HL-60 (cell line): Measurements from ENCODE around the gene ZNF277.

ENCODE experiments used
- DNase-seq, 2 experiments: peaks; one replicate each; pipeline ENCODE4 v3.0.0-alpha.2; 2010 to 2020; ENCODE audit warnings: low read depth in 1 of 2, low spot score in 1 of 2
- H3K27ac ChIP-seq: fragments of 250-450 bp; sonication (Bioruptor Pico); replicated peaks from 2 replicates; pipeline ENCODE4 v1.5.1; 2020; ENCODE audit warnings: mild to moderate bottlenecking, moderate library complexity
- H3K27me3 ChIP-seq: fragments of 250-450 bp; sonication (Bioruptor Pico); 2 replicates; pipeline ENCODE4 v1.5.1; 2021; ENCODE audit warnings: mild to moderate bottlenecking, moderate library complexity; ENCODE audit not compliant: insufficient read depth, poor library complexity, severe bottlenecking
- H3K4me3 ChIP-seq: replicated peaks from 2 replicates; pipeline ENCODE4 v1.5.1; 2011; ENCODE audit warnings: mild to moderate bottlenecking, control low read depth, low read length; ENCODE audit not compliant: insufficient read depth
- CTCF ChIP-seq: IDR thresholded peaks from one replicate; pipeline ENCODE4 v1.5.1; 2011; ENCODE audit warnings: low read length, control low read depth, inconsistent platforms; ENCODE audit not compliant: insufficient read depth
- GABPA ChIP-seq: IDR thresholded peaks from 2 replicates; pipeline ENCODE4 v1.6.1; 2012; ENCODE audit warnings: low read depth
- POLR2AphosphoS5 ChIP-seq: IDR thresholded peaks from 2 replicates; pipeline ENCODE4 v1.6.1; 2012; ENCODE audit warnings: low read depth
- REST ChIP-seq: IDR thresholded peaks from 2 replicates; pipeline ENCODE4 v1.6.1; 2012; ENCODE audit warnings: low read depth; ENCODE audit not compliant: insufficient replicate concordance
- SPI1 ChIP-seq: IDR thresholded peaks from 2 replicates; pipeline ENCODE4 v1.6.1; 2012; ENCODE audit warnings: low read depth, mild to moderate bottlenecking, borderline replicate concordance
- long read RNA-seq: library from polyadenylated mRNA; unstranded; transcript quantifications from one replicate; pipeline ENCODE4 v2.0.0, GENCODE V29; 2020

The ZNF277 gene, protein sequence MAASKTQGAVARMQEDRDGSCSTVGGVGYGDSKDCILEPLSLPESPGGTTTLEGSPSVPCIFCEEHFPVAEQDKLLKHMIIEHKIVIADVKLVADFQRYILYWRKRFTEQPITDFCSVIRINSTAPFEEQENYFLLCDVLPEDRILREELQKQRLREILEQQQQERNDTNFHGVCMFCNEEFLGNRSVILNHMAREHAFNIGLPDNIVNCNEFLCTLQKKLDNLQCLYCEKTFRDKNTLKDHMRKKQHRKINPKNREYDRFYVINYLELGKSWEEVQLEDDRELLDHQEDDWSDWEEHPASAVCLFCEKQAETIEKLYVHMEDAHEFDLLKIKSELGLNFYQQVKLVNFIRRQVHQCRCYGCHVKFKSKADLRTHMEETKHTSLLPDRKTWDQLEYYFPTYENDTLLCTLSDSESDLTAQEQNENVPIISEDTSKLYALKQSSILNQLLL
- long read RNA-seq, transcript ZNF277-202 (12 exons, 1,736 nt) = minor isoform, 47 of 744 reads
- long read RNA-seq, transcript ZNF277-201 (12 exons, 1,849 nt) = major isoform, 643 of 744 reads
- long read RNA-seq, partial matches to known transcripts = 9 of 744 reads
- long read RNA-seq, other reads (novel, unspliced or antisense) = 44 of 744 reads

DNA sequence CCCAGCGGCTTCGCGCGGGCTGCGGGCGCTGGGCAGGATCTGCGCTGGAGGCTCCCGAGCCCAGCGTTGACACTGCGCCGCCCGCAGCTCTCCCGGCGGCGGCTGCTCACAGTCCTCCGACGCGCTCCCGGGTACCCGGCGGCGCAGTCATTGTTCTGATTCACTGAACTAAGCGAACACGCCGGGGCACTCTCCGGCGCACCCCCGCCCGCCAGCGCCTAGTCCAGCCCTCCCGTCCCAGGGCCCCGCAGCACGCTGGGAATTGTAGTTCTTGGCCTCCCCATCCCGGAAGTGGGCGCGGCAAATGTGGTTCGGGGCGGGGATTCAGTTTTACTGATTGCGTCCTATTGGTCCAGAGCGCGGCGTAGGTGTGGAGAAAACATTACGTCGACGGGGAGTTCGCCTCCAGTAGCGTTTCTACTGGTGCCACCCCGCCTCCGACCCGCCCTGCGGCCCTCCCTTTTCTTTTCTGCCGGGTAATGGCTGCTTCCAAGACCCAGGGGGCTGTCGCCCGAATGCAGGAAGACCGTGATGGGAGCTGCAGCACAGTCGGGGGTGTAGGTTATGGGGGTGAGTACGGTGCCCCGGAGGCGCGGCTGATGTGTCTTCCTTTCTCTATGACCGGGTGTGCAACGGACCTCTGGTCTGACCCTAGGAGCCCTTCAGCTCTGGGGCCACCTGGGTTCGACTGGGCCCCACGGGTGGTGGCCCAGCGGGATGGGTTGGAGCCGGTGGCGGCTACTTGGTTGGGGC lies at the start of gene ZNF277, which contains the start of gene DOCK4:
Gene ZNF277, plus strand, starts transcription at position 458 of the 753 bp plus-strand sequence. Its CDS starts 22 bp downstream, at position 480.
Gene DOCK4, minus strand, starts transcription at position 162 of the 753 bp plus-strand sequence. CDS start 261 bp downstream, outside the sequence.
- no peaks in the 10 kb centered on the region for H3K27me3 ChIP-seq
- peak within 1 kb of the TSS; percentile 64 for H3K27ac ChIP-seq
- H3K4me3 ChIP-seq = peak within 1 kb of the TSS; percentile 89
- peak; percentile 93 to 99 for DNase-seq
- no peak for TF ChIP-seq CTCF
- TF ChIP-seq POLR2AphosphoS5 = peak; percentile 22; the same call in 1 of the 2 replicates

DNA sequence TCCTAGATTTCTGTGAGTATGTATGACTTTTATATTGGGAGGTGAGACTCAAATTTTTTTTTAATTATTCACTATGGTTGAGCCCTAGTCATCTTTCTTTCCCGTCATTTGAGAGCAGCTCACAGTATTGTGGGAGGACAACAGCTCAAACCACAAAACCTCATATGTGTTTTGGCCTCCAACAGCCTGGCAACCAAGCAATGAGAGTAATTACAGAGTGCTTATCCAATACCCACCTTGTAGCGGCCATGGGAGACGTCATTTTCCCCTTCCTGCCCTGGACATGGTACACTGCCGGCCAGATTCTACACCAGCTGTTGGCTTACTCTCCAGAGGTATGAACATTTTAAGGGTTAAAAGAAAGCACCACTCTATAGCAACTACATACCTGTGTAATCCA lies 49.4 kb upstream of the ZNF277 start:
- H3K27me3 ChIP-seq = no peaks in the 10 kb centered on the region
- H3K4me3 ChIP-seq = no peak overlapping the region
- TF ChIP-seq SPI1 (no peak), CTCF (no peak), POLR2AphosphoS5 (no peak), REST (no peak), GABPA (no peak)
- peak in 1 of 2 experiments; percentile 62 for DNase-seq
- H3K27ac ChIP-seq = no peak overlapping the region; the same call in 1 of the 2 replicates

GRCh38 chr7:112159351-112159750 lies 47.1 kb upstream of the ZNF277 start:
- Histone ChIP-seq H3K4me3 (no peak overlapping the region), H3K27ac (peak overlapping the region; percentile 22), H3K27me3 (no peaks in the 10 kb centered on the region)
- TF ChIP-seq SPI1 (peak; percentile 79; the same call in 1 of the 2 replicates), CTCF (no peak)
- peak; percentile 4 to 59 for DNase-seq

GRCh38 chr7:112160130-112160770 lies 46.2 kb upstream of the ZNF277 start:
- no peak for DNase-seq
- Histone ChIP-seq H3K27ac (no peak overlapping the region), H3K4me3 (no peak overlapping the region)

More at GRCh38 chr7:112160130-112160770, 46.2 kb upstream of the ZNF277 start:
- no peak for TF ChIP-seq SPI1
- no peak for TF ChIP-seq CTCF
- no peak for TF ChIP-seq POLR2AphosphoS5
- no peak for TF ChIP-seq REST
- TF ChIP-seq GABPA = no peak
- H3K27me3 ChIP-seq = no peaks in the 10 kb centered on the region
